ENCODE results near the gene MEIS1. TPM values are rescaled to one million over a fixed set of nuclear protein-coding genes. Genes with fewer than 3 reads are reported as not detected.

MEIS1 gene
- total RNA-seq, 1 donor from 2014 or later: 250 TPM

- Mint-ChIP-seq H3K27me3 (peaks cover 30% of the 10 kb centered on the region), H3K9me3 (no peaks in the 10 kb centered on the region), H3K4me3 (no peak overlapping the region), H3K27ac (no peak overlapping the region), H3K4me1 (ENCODE audit: unreplicated experiment) (peaks cover 34% of the 10 kb centered on the region), H3K36me3 (no peaks in the 10 kb centered on the region)
- TF ChIP-seq CTCF (conservative IDR thresholded peaks at IDR 0.05): no peak
- no peak for DNase-seq (ENCODE audit: extremely low spot score, unreplicated experiment)
Measured at GRCh38 chr2:66581339-66582103, 146.6 kb downstream of the MEIS1 start.

- Mint-ChIP-seq H3K36me3 (no peaks in the 10 kb centered on the region), H3K4me1 (ENCODE audit: unreplicated experiment) (peaks cover 34% of the 10 kb centered on the region), H3K9me3 (no peaks in the 10 kb centered on the region), H3K27ac (no peak overlapping the region), H3K4me3 (no peak overlapping the region), H3K27me3 (peaks cover 27% of the 10 kb centered on the region)
- TF ChIP-seq CTCF (conservative IDR thresholded peaks at IDR 0.05): no peak
- no peak for DNase-seq (ENCODE audit: extremely low spot score, unreplicated experiment)
Measured at GRCh38 chr2:66582104-66582986, 147.4 kb downstream of the MEIS1 start.

GRCh38 chr2:66582987-66583880 lies 148.3 kb downstream of the MEIS1 start:
- no peak overlapping the region for H3K4me3 Mint-ChIP-seq
- peaks cover 28% of the 10 kb centered on the region for H3K4me1 Mint-ChIP-seq (ENCODE audit: unreplicated experiment)
- peaks cover 20% of the 10 kb centered on the region for H3K27me3 Mint-ChIP-seq
- no peak for DNase-seq (ENCODE audit: extremely low spot score, unreplicated experiment)
- no peaks in the 10 kb centered on the region for H3K9me3 Mint-ChIP-seq
- H3K27ac Mint-ChIP-seq: no peak overlapping the region
- no peaks in the 10 kb centered on the region for H3K36me3 Mint-ChIP-seq
- TF ChIP-seq CTCF (conservative IDR thresholded peaks at IDR 0.05): no peak

- no peaks in the 10 kb centered on the region for H3K36me3 Mint-ChIP-seq
- H3K4me1 Mint-ChIP-seq (ENCODE audit: unreplicated experiment): peaks cover 22% of the 10 kb centered on the region
- TF ChIP-seq CTCF (conservative IDR thresholded peaks at IDR 0.05): no peak
- H3K9me3 Mint-ChIP-seq: no peaks in the 10 kb centered on the region
- no peak for DNase-seq (ENCODE audit: extremely low spot score, unreplicated experiment)
- H3K4me3 Mint-ChIP-seq: no peak overlapping the region
- H3K27me3 Mint-ChIP-seq: peaks cover 15% of the 10 kb centered on the region
- H3K27ac Mint-ChIP-seq: no peak overlapping the region
Measured at GRCh38 chr2:66583881-66584280, 149.0 kb downstream of the MEIS1 start.

- Mint-ChIP-seq H3K9me3 (no peaks in the 10 kb centered on the region), H3K36me3 (peaks cover 3% of the 10 kb centered on the region), H3K27me3 (peaks cover 7% of the 10 kb centered on the region), H3K4me3 (no peak overlapping the region), H3K4me1 (ENCODE audit: unreplicated experiment) (peaks cover 12% of the 10 kb centered on the region), H3K27ac (no peak overlapping the region)
- no peak for TF ChIP-seq CTCF (conservative IDR thresholded peaks at IDR 0.05)
- DNase-seq (ENCODE audit: extremely low spot score, unreplicated experiment): no peak
Measured at GRCh38 chr2:66585587-66585986, 150.7 kb downstream of the MEIS1 start.
